SK-N-SH treated with all-trans-retinoic acid at 6 μM for 48 hours (cell line): Measurements from ENCODE around the gene SPATA2L.

Source experiments
- ATAC-seq: fragments of 200-7000 bp; cut with Tn5 transposase; 3 replicates; pipeline ENCODE4 v1.9.1; 2020; ENCODE audit warnings: mild to moderate bottlenecking, moderate library complexity
- ARNTL ChIP-seq: fragments of 450-650 bp; formaldehyde crosslinking; IDR thresholded peaks from 2 replicates; pipeline ENCODE4 v1.5.0; 2020; ENCODE audit warnings: low read depth, mild to moderate bottlenecking, moderate library complexity, borderline replicate concordance
- BACH2 ChIP-seq: fragments of 250-450 bp; sonication (Bioruptor Pico); IDR thresholded peaks from 2 replicates; pipeline ENCODE4 v1.9.0; 2021; ENCODE audit warnings: mild to moderate bottlenecking, borderline replicate concordance
- CREB5 ChIP-seq: fragments of 250-450 bp; sonication (Bioruptor Pico); IDR thresholded peaks from 2 replicates; pipeline ENCODE4 v1.5.1; 2020; ENCODE audit warnings: low read depth, mild to moderate bottlenecking, moderate library complexity
- CSDC2 ChIP-seq: fragments of 250-450 bp; sonication (Bioruptor Pico); IDR thresholded peaks from 2 replicates; pipeline ENCODE4 v1.5.0; 2020; ENCODE audit warnings: mild to moderate bottlenecking, moderate library complexity
- CSRNP3 ChIP-seq: fragments of 250-450 bp; sonication (Bioruptor Pico); IDR thresholded peaks from 2 replicates; pipeline ENCODE4 v1.5.1; 2021; ENCODE audit warnings: mild to moderate bottlenecking, moderate library complexity
- ESRRG ChIP-seq: fragments of 250-450 bp; sonication (Bioruptor Pico); IDR thresholded peaks from 2 replicates; pipeline ENCODE4 v1.6.1; 2021; ENCODE audit warnings: mild to moderate bottlenecking
- GLIS3 ChIP-seq: fragments of 250-450 bp; sonication (Bioruptor Pico); IDR thresholded peaks from 2 replicates; pipeline ENCODE4 v1.5.0; 2020; ENCODE audit warnings: mild to moderate bottlenecking, moderate library complexity
- ISL1 ChIP-seq: fragments of 250-450 bp; sonication (Bioruptor Pico); IDR thresholded peaks from 2 replicates; pipeline ENCODE4 v2.1.2; 2022; ENCODE audit warnings: mild to moderate bottlenecking, moderate library complexity
- OSR1 ChIP-seq: fragments of 250-450 bp; sonication (Bioruptor Pico); IDR thresholded peaks from 2 replicates; pipeline ENCODE4 v1.8.0; 2022; ENCODE audit warnings: moderate library complexity, mild to moderate bottlenecking, inconsistent platforms
- PATZ1 ChIP-seq: fragments of 250-450 bp; sonication (Bioruptor Pico); IDR thresholded peaks from 2 replicates; pipeline ENCODE4 v1.8.0; 2020; ENCODE audit warnings: mild to moderate bottlenecking, moderate library complexity, borderline replicate concordance
- POU6F1 ChIP-seq: fragments of 250-450 bp; sonication (Bioruptor Pico); IDR thresholded peaks from 2 replicates; pipeline ENCODE4 v1.8.0; 2021; ENCODE audit warnings: low read depth, mild to moderate bottlenecking, moderate library complexity, borderline replicate concordance
- PPARA ChIP-seq: fragments of 250-450 bp; sonication (Bioruptor Pico); IDR thresholded peaks from 2 replicates; pipeline ENCODE4 v1.5.0; 2020; ENCODE audit warnings: mild to moderate bottlenecking, borderline replicate concordance
- RARB ChIP-seq: fragments of 250-450 bp; sonication (Bioruptor Pico); IDR thresholded peaks from 2 replicates; pipeline ENCODE4 v1.8.0; 2021; ENCODE audit warnings: mild to moderate bottlenecking, moderate library complexity
- SNAI2 ChIP-seq: fragments of 250-450 bp; sonication (Bioruptor Pico); IDR thresholded peaks from 2 replicates; pipeline ENCODE4 v1.5.0; 2020; ENCODE audit warnings: mild to moderate bottlenecking, moderate library complexity
- TCF4 ChIP-seq: fragments of 250-450 bp; sonication (Bioruptor Pico); IDR thresholded peaks from 2 replicates; pipeline ENCODE4 v1.8.0; 2021; ENCODE audit warnings: mild to moderate bottlenecking, moderate library complexity, borderline replicate concordance
- TOX ChIP-seq: fragments of 250-450 bp; sonication (Bioruptor Pico); IDR thresholded peaks from 2 replicates; pipeline ENCODE4 v1.8.0; 2021; ENCODE audit warnings: mild to moderate bottlenecking, moderate library complexity, borderline replicate concordance
- TSHZ2 ChIP-seq: fragments of 250-450 bp; sonication (Bioruptor Pico); IDR thresholded peaks from 2 replicates; pipeline ENCODE4 v1.5.0; 2020; ENCODE audit warnings: mild to moderate bottlenecking, moderate library complexity
- ZC3H10 ChIP-seq: fragments of 250-450 bp; sonication (Bioruptor Pico); IDR thresholded peaks from 2 replicates; pipeline ENCODE4 v1.5.1; 2021; ENCODE audit warnings: mild to moderate bottlenecking, moderate library complexity
- ZFP3 ChIP-seq: fragments of 250-450 bp; sonication (Bioruptor Pico); IDR thresholded peaks from 2 replicates; pipeline ENCODE4 v1.5.0; 2020; ENCODE audit warnings: mild to moderate bottlenecking, moderate library complexity
- ZFP30 ChIP-seq: fragments of 450-650 bp; formaldehyde crosslinking; IDR thresholded peaks from 2 replicates; pipeline ENCODE4 v1.5.0; 2022; ENCODE audit warnings: mild to moderate bottlenecking, moderate library complexity
- ZNF565 ChIP-seq: fragments of 450-650 bp; formaldehyde crosslinking; conservative IDR thresholded peaks from 2 replicates; pipeline ENCODE4 v1.5.0; 2020; ENCODE audit warnings: low read depth, mild to moderate bottlenecking, moderate library complexity
- ZNF70 ChIP-seq: fragments of 450-650 bp; formaldehyde crosslinking; IDR thresholded peaks from 2 replicates; pipeline ENCODE4 v1.5.0; 2020; ENCODE audit warnings: mild to moderate bottlenecking, moderate library complexity

Gene SPATA2L

GRCh38 chr16:89732142-89732917 lies 30.8 kb upstream of the SPATA2L start:
- ATAC-seq: no peak
- TF ChIP-seq BACH2 (CRISPR knock-in tag) (no peak), OSR1 (no peak), TOX (CRISPR knock-in tag) (no peak), RARB (CRISPR knock-in tag) (no peak), CREB5 (no peak), TSHZ2 (CRISPR knock-in tag) (no peak), ISL1 (no peak), CSDC2 (CRISPR knock-in tag) (no peak), ZFP3 (no peak), ZFP30 (CRISPR knock-in tag) (no peak), ZC3H10 (no peak), TCF4 (no peak), POU6F1 (no peak), ZNF70 (CRISPR knock-in tag) (no peak), PATZ1 (no peak), SNAI2 (CRISPR knock-in tag) (no peak)

- TF ChIP-seq ZFP3: no peak
- TF ChIP-seq OSR1: no peak
- TF ChIP-seq ARNTL (CRISPR knock-in tag): no peak
- no peak for TF ChIP-seq ZNF565
- no peak for TF ChIP-seq GLIS3 (CRISPR knock-in tag)
- no peak for TF ChIP-seq CSRNP3 (CRISPR knock-in tag)
- TF ChIP-seq SNAI2 (CRISPR knock-in tag): no peak
- TF ChIP-seq PPARA: no peak
- no peak for TF ChIP-seq ESRRG
- no peak for TF ChIP-seq TSHZ2 (CRISPR knock-in tag)
- TF ChIP-seq CREB5: no peak
- ATAC-seq: no peak; the same call in 1 of the 3 replicates
Measured at GRCh38 chr16:89730610-89731234, 29.2 kb upstream of the SPATA2L start.
